Measurements from ENCODE around the gene PABPN1. TPM values are rescaled to one million over a fixed set of nuclear protein-coding genes. Genes with fewer than 3 reads are reported as not detected.

The PABPN1 gene
- total RNA-seq, 4 donors from 2014 or later, result 8.5 to 174 (median 49.4) TPM

DNA sequence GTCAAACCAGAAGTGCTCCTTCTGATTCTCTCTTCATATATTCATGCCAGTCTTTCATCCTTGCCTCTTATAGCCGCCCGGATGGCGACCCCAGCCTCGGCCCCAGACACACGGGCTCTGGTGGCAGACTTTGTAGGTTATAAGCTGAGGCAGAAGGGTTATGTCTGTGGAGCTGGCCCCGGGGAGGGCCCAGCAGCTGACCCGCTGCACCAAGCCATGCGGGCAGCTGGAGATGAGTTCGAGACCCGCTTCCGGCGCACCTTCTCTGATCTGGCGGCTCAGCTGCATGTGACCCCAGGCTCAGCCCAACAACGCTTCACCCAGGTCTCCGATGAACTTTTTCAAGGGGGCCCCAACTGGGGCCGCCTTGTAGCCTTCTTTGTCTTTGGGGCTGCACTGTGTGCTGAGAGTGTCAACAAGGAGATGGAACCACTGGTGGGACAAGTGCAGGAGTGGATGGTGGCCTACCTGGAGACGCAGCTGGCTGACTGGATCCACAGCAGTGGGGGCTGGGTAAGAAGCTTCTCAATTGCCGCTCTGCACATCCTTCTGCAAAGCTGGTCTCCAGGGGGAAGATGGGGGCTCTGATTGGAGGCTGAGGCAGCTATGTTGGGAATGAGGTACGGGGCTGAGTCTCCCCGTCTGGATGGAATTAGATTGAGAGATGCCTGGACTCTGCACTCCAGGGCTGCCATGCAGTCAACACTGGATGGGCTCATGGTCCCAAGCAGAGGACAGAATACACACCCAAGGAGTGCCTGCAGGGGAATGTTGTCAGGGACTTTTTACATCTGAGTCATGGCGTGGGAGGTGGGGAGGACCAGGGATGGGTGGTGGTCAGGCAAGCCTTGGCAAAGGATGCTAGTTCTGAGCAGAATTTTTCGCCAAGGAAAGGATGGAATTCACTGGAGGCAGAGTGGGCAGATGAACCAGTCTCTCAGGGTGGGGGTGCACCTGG, 13.3 kb upstream of the PABPN1 start:
- H3K4me3 ChIP-seq, result peak overlapping the region; percentile 58 to 79
- no peaks in the 10 kb centered on the region for H3K27me3 ChIP-seq
- no peak for DNase-seq
- intact Hi-C loops (cut with DNase I; ENCODE audit: low total_unique reads), result no loop called here
- TF ChIP-seq, protein P1, sequence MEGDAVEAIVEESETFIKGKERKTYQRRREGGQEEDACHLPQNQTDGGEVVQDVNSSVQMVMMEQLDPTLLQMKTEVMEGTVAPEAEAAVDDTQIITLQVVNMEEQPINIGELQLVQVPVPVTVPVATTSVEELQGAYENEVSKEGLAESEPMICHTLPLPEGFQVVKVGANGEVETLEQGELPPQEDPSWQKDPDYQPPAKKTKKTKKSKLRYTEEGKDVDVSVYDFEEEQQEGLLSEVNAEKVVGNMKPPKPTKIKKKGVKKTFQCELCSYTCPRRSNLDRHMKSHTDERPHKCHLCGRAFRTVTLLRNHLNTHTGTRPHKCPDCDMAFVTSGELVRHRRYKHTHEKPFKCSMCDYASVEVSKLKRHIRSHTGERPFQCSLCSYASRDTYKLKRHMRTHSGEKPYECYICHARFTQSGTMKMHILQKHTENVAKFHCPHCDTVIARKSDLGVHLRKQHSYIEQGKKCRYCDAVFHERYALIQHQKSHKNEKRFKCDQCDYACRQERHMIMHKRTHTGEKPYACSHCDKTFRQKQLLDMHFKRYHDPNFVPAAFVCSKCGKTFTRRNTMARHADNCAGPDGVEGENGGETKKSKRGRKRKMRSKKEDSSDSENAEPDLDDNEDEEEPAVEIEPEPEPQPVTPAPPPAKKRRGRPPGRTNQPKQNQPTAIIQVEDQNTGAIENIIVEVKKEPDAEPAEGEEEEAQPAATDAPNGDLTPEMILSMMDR (IDR thresholded peaks at IDR 0.05), result no peak
- TF ChIP-seq POLR2A (IDR thresholded peaks at IDR 0.05), result no peak
- no peaks in the 10 kb centered on the region for H3K9me3 ChIP-seq
- H3K4me1 ChIP-seq, result peaks cover 0 to 20% of the 10 kb centered on the region in 2 donors
- no peaks in the 10 kb centered on the region for H3K36me3 ChIP-seq
- H3K27ac ChIP-seq, result peak overlapping the region; percentile 86 to 88

DNA sequence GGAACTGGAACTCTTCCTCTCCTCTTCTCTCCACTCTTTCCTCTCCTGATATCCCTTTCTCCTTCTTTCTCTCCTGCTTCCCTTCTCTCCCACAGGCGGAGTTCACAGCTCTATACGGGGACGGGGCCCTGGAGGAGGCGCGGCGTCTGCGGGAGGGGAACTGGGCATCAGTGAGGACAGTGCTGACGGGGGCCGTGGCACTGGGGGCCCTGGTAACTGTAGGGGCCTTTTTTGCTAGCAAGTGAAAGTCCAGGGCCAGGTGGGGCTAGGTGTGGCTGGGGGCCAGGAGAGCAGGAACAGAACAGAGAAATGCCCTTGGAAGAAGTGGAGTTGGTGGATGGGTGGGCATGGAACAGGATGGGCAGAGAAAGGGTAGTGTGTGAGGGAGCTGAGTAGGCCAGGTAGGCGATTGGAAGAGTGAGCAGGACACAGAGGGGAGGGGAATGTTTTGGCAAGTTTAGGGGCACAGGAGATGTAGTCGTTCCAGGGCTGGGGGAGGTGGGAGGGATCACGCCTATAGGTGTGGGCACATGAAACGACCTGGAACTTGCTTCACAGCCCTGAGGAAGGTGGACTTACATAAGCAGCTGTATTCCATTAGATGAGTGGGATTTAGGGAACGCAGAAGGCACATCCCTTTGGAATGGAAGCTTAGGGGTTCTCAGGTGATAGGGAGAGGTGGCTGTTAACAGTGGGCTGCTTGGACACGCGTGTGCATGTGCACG, 12.4 kb upstream of the PABPN1 start:
- Histone ChIP-seq H3K36me3 (no peaks in the 10 kb centered on the region), H3K4me1 (peaks cover 0 to 16% of the 10 kb centered on the region in 2 donors), H3K9me3 (no peaks in the 10 kb centered on the region), H3K27me3 (no peaks in the 10 kb centered on the region), H3K4me3 (no peak overlapping the region), H3K27ac (peak overlapping the region in 1 of 2 donors; percentile 17)
- no peak for TF ChIP-seq POLR2A (IDR thresholded peaks at IDR 0.05)
- TF ChIP-seq, protein P1 (IDR thresholded peaks at IDR 0.05), result no peak
- no peak for DNase-seq
- intact Hi-C loops (cut with DNase I; ENCODE audit: low total_unique reads), result no loop called here

DNA sequence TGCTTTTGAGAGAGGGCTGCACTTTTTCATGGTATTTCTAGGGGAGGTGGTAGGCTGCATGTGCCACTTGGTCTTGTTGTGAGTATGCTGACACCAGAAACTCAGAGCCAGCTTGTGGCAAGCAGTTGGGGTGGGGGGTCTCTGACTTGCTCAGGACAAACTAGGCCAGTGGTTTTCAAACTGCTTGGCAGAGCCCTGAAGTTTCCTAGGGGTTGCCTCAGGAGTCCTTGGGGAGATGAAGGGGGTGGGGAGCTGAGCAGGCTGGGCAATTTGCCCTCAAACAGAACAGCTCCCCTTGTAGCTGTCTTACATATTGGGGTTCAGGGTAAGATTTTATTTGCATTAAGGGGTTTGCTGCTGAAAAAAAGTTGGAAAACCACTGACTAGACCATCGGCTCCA, 10.7 kb upstream of the PABPN1 start:
- H3K27ac ChIP-seq, result no peak overlapping the region
- no peak for TF ChIP-seq POLR2A (IDR thresholded peaks at IDR 0.05)
- TF ChIP-seq, protein P1 (IDR thresholded peaks at IDR 0.05), result no peak
- intact Hi-C loops (cut with DNase I; ENCODE audit: low total_unique reads), result no loop called here
- no peaks in the 10 kb centered on the region for H3K27me3 ChIP-seq
- H3K4me1 ChIP-seq, result peaks cover 0 to 16% of the 10 kb centered on the region in 2 donors
- no peak for DNase-seq
- no peak overlapping the region for H3K4me3 ChIP-seq
- H3K36me3 ChIP-seq, result no peaks in the 10 kb centered on the region
- H3K9me3 ChIP-seq, result no peaks in the 10 kb centered on the region

DNA sequence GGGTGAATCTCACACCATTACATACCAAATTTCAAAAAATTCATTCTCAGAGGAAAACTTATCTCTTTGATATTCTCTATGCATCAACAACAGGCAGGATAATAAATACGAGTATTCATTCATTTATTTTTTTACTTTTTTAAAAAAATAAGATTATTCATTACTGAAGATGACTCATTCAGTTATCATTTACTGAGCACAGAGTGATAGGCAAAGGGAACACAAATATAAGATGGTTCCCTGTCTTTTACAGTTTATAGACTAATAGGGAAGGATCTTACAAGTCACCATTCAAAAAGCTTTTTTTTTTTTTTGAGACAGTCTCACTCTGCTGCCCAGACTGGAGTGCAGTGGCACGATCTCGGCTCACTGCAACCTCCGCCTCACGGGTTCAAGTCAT, 5.0 kb upstream of the PABPN1 start:
- H3K4me3 ChIP-seq, result no peak overlapping the region
- TF ChIP-seq POLR2A (IDR thresholded peaks at IDR 0.05), result no peak
- TF ChIP-seq, protein P1 (IDR thresholded peaks at IDR 0.05), result no peak

More for the DNA sequence above, 5.0 kb upstream of the PABPN1 start:
- H3K9me3 ChIP-seq, result no peaks in the 10 kb centered on the region
- H3K36me3 ChIP-seq, result no peaks in the 10 kb centered on the region
- no peak for DNase-seq
- intact Hi-C loops (cut with DNase I; ENCODE audit: low total_unique reads), result no loop called here
- no peaks in the 10 kb centered on the region for H3K27me3 ChIP-seq
- H3K27ac ChIP-seq, result no peak overlapping the region
- no peaks in the 10 kb centered on the region for H3K4me1 ChIP-seq

Measured in uterus (tissue), 4 donors.